T-helper 2 cell treated with Interferon-gamma antibody and Interleukin-4, amounts not matched to agents 100 ng/mL and 5 ng/mL, for 36 hours (primary cell): Measurements from ENCODE around the gene GPR18. TPM values are rescaled to one million over a fixed set of nuclear protein-coding genes. Genes with fewer than 3 reads are reported as not detected.
"Not testable (repeated sequence)": the region's sequence is repeated elsewhere in the genome, so short reads cannot be mapped to it uniquely, and the experiment has no call there.

Experiments
- intact Hi-C: fragments of 100-400 bp; cut with micrococcal nuclease; formaldehyde crosslinking; loops from one replicate; pipeline ENCODE4 v1.15.1; 2023
- total RNA-seq: library from RNA; stranded (reverse); gene quantifications from 2 replicates; pipeline ENCODE4 v1.2.3, GENCODE V29; 2022

Gene GPR18
- total RNA-seq, 1 donor from 2014 or later: 11.7 TPM

DNA sequence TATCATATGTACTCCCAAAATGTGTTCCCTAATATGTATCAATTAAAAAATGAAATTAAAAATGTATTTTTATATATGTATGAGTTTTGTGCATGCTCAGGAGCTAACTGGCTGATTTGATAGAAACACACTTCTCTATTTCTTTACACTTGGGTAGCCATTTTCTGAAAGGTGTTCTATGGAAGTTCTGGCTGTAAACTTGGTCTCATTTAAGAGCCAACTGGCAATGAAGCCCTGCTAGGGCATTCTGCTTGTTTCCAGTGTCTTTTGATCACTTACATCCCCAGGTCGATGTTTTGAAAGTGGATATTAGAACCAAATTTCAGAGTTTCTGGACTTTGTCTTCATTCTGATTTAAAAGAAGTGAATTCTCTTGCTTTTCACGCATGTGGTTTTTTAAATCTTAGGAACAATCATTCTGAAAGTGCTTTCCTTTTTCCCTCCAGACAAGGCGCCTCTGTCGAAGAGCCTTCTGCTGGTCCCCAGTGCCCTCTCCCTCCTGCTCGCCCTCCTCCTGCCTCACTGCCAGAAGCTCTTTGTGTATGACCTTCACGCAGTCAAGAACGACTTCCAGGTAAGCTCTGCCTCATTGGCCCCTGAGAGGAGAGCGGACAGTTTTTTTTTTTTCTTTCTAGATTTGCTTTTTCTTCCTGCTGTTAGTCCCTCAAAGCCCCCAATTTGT lies 20.1 kb downstream of the GPR18 start:
- intact Hi-C loops: loop anchor here (1.0 to 2.0 kb wide), 3 partner anchors 19 to 37 kb away; partner anchors contain the start of gene GPR18

GRCh38 chr13:99231721-99232120 lies 26.5 kb downstream of the GPR18 start:
- intact Hi-C loops: no loop called here

GRCh38 chr13:99230991-99231390 lies 27.2 kb downstream of the GPR18 start:
- intact Hi-C loops: no loop called here

GRCh38 chr13:99230588-99230987 lies 27.6 kb downstream of the GPR18 start:
- intact Hi-C loops: not testable (repeated sequence)

DNA sequence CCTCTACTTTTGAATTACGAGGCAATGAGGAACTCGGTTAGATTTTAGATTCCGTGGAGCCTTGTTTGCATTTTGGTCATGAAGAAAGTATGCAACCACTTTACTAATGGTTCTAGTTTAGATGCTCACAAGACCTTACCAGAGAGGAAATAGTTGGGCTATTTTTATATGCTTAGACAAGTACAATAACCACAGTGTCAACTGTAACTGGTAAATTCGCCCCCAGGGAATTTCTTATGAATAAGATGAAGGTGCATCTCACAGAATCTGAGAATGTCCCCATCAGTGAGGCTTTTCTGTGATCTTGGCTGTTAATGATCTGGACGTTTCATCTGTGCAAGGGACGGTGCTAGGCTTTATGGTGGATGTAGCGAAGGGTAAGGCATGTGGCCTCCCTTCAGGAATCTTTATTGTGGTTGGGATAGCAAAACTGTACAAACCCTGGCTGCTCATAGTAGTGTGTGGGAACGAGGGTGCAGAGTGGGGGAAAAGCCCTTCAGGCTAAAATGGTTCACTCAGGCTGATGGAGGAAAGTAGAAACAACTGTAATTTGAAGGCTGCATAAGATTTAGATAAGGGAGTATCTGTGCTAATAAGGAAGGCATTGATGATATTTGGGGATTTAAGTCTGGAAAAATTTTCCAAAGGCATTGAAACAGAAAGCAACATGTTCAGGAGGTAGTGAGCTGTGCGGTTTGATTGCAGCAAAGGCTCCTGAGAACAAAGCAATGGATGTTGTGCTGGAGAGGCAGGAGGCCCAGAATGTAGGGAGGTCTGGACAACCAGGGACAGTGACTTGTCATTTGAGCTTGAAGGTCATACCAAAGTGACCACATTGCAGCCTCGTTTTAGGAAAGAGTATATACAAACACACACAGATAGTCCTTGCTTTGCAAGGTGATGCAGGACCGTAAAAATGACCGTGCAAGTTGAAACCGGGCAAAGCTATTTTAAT lies 29.2 kb downstream of the GPR18 start:
- intact Hi-C loops: loop anchor here (1.0 kb wide), 1 partner anchor 10 kb away; no protein-coding TSS in a partner anchor

GRCh38 chr13:99227909-99228688 lies 30.1 kb downstream of the GPR18 start:
- intact Hi-C loops: no loop called here

DNA sequence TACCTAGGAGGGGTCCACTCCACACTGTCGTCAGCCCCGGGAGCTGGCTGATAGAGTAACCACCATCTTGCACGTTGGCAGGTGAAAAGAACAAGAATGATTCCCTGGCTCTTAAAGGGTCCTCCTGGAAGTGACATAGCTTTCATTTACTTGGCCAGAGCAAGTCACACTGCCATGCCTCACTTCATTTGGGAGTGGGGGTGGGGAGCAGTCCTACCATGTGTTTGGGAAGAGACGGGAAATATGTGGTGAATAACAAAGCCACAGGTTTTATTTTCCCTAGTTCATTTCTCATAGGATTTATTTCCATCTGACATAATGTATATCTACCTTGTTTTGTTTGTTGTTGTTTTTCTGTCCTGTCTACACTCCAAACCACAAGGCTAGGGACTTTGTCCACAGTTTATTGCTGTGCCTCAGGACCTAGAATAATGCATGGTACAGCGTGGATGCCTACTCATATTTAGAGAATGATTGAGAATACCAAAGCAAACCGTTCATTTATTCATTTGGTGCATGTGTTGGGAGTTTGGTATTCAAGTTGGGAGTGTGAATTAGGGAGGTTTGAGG lies 30.8 kb downstream of the GPR18 start:
- intact Hi-C loops: no loop called here

- intact Hi-C loops: no loop called here
These were observed 31.7 kb downstream of the GPR18 start for GRCh38 chr13:99226513-99226912.

DNA sequence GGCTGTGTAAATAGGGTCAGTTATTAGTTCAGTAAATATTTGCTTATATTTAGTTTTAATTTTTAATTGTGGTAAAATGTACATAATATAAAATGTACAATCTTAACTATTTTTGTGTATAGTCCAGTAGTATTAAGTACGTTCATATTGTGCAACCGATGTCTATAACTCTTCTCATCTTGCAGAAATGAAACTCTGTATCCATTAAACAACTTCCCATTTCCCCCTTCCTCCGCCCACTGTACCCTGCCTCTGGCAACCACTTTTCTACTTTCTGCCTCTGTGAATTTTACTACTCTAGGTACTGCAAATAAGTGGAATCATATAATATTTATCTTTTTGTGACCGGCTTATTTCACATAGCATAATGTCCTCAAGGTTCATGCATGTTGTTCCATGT lies 33.1 kb downstream of the GPR18 start:
- intact Hi-C loops: no loop called here

DNA sequence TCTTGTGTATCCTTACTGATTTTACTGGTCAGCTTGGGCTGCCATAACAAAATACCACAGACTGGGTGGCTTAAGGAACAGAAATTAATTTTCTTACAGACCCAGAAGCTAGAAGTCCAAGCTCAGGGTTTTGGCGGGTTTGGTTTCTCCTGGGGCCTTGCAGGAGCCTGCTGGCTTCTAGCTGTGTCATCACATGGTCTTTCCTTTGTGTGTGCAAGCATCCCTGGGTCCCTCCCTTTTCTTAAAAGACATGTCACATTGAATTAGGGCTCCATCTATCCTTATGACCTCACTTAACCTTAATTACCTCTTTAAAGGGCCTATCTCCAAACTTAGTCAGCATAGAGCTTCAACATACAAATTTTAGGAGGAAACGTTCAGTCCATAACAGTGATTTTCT lies 34.2 kb downstream of the GPR18 start:
- intact Hi-C loops: no loop called here

- intact Hi-C loops: no loop called here
These were observed 34.6 kb downstream of the GPR18 start for GRCh38 chr13:99223587-99223986.

GRCh38 chr13:99221567-99222239 lies 36.5 kb downstream of the GPR18 start:
- intact Hi-C loops: no loop called here

GRCh38 chr13:99220199-99220935 lies 37.8 kb downstream of the GPR18 start:
- intact Hi-C loops: no loop called here

DNA sequence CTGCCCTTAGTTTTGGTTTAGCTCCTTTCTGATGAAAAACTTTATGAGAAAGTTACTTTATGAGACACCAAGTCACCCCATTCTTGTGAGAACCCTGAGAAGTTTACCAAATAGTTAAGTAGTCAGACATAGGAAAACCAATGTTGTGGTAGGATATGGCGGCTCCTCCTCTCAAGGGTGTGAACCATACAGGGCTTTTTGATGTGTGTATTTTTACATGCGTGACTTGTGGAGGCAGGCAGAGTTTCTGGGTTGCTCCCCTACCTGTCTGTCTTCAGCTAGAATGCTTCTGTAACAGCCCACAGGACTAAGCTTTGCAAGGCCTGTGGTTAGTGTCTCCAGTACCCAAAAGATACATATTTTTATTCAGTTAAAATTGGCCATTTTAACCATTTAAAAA lies 39.2 kb downstream of the GPR18 start:
- intact Hi-C loops: loop anchor here (1.0 to 10.0 kb wide), 9 partner anchors 10 to 644 kb away; partner anchors contain the start of genes GPR18, GPR183 and STK24

DNA sequence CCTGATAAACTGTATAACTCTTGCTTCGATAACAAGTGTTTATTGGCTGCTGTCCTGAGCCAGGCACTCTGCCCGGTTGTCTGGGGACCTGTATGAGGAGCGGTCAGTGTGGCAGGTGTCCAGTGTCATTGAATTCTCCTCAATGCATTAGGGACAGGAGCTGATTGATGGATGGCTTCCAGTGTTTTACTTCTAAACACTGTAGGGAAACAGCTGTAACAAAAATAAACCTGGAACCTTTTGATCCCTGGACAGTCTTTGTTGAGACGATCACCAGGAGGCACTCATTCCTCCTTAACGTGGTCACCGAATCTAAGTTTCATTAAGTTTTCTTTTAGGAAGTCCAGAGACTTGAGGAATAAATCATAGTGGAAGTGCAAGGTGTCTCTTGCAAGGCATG lies 39.6 kb downstream of the GPR18 start:
- intact Hi-C loops: loop anchor here (5.0 to 10.0 kb wide), 5 partner anchors 89 to 644 kb away; partner anchors contain the start of genes GPR183 and STK24

GRCh38 chr13:99218126-99218525 lies 40.1 kb downstream of the GPR18 start:
- intact Hi-C loops: loop anchor here (5.0 to 10.0 kb wide), 5 partner anchors 89 to 643 kb away; partner anchors contain the start of genes GPR183 and STK24

GRCh38 chr13:99217461-99218110 lies 40.6 kb downstream of the GPR18 start:
- intact Hi-C loops: loop anchor here (5.0 to 10.0 kb wide), 5 partner anchors 90 to 643 kb away; partner anchors contain the start of genes GPR183 and STK24

- intact Hi-C loops: loop anchor here (1.0 to 10.0 kb wide), 7 partner anchors 15 to 641 kb away; partner anchors contain the start of genes GPR18, GPR183, STK24 and UBAC2
These were observed 42.9 kb downstream of the GPR18 start for GRCh38 chr13:99215184-99215830.
